ENCODE results near the gene FLNB.

Gene FLNB

DNA sequence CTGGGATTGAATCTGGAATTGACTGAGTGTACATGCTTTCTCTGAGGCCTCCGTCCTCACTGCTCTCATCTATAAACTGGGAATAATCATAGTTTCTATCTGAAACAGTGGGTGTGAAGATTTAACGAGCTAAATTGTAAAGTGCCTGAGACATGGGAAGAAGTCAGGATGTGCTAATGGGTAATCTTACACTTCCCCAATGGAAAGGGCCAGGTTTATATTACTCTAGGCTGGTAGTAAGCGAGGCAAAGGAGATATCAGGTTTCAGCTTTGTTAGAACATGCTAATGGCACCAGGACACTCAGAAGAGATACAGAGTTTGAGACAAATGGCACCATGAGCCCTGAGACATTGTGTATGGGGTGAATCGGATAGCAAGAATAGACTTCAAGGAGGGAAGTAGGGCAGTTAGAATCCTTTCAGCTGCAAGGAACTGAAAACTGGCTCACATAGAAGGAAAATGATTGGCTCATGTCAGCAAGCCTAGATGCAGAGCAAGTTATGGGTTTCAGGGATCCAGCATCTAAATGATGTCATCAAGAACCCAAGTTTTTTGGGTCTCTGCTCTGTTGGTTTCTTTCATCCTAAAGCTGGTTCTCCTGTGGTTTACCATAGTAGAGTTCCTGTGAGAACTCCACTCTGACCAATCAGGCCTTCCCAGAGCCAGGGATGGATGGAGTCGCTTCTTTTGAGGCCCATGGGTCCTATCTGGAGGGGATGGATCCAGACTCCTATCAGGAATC lies 21.8 kb downstream of the FLNB start:
- no peak for FAIRE-seq
- no peak for DNase-seq (ENCODE audit: low spot score)

DNA sequence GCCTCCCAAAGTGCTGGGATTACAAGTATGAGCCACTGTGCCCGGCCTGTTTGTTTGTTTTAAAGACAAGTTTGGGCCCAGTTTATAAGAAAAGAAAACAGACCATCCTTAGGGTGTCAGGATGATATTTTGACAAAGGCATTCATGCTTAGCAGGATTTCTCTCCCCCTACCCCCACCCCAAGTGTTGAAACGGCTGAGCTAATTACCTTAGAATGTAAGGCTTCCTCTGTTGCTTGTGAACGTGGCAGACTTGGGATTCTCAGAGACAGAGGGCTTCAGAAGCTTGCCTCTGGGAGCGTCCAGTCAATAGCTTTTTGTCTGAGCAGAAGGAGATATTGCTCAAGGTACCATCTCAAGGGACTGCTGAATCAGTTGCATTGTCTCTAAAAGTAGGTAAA lies 24.0 kb downstream of the FLNB start:
- DNase-seq (ENCODE audit: low spot score) (no peak), FAIRE-seq (no peak)

DNA sequence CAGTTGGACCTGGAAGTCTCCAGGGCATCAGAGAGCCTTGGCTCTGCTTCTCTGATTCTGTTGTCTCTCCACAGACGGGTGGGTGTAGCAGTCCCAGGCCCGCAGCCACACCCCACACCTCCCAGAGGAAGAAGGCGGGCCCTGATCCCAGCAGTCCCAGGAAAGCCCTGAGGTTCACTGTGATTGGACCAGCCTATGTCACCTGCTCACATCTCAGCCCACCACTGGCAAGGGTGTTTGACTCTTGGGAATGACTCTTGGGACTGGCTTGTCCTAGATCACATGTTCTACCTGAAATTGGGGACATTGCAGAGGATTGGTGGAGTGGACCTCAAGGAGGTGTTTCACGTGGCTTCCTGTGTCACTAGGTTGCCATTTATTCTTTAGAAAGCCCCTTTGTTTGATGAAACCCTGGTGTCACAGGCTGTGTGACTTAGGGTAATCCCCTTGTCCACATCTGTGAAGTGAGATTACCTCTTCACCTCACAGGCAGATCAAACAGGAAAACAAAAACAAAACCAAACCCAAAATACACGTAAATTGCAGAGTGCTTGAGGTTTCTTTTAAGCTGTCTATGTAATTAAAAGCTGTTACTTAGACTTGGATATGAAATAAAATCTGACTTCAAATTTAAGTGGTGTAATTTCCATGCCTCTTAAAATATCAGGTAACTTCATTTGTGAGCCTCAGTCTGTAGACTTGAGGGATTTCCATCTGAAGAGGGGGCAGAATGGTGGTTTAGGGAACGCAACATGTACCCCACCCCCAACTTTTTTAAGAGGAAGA lies 26.7 kb downstream of the FLNB start:
- DNase-seq (ENCODE audit: low spot score) (no peak), FAIRE-seq (no peak)

DNA sequence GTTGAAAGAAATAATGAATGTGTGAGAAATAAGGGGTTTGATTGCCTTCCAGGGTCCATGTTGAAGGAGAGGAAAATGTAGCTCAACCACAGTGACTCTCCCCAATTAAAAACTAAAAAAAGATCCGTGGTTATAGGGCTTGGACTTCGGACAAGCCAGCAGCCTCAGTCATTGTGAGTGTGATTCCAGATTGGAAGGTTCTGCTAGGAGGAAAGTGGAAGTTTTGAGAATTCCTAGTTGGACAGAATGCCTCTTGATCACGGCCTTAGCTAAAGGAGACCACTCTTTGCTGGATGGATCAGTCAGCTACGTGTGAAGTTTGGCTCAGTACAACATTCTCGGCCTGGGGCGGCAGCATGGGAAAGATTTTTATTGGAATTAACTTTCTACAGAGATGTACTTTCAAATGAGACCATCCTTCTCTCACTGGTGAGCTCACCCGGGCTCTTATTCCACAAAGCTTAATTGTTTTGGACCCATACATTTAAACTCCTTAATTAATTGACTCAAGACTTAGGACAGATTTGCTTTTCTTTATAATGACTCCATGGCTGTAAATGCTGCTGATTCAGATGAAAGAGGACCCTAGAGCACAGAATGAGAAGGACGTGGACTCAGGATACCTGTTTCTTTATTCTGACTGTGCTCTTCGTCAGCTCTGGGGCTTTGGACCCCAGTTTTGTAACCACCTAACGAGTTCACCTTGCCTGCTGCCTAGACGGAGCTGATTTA lies 27.5 kb downstream of the FLNB start:
- FAIRE-seq: no peak
- DNase-seq (ENCODE audit: low spot score): no peak

DNA sequence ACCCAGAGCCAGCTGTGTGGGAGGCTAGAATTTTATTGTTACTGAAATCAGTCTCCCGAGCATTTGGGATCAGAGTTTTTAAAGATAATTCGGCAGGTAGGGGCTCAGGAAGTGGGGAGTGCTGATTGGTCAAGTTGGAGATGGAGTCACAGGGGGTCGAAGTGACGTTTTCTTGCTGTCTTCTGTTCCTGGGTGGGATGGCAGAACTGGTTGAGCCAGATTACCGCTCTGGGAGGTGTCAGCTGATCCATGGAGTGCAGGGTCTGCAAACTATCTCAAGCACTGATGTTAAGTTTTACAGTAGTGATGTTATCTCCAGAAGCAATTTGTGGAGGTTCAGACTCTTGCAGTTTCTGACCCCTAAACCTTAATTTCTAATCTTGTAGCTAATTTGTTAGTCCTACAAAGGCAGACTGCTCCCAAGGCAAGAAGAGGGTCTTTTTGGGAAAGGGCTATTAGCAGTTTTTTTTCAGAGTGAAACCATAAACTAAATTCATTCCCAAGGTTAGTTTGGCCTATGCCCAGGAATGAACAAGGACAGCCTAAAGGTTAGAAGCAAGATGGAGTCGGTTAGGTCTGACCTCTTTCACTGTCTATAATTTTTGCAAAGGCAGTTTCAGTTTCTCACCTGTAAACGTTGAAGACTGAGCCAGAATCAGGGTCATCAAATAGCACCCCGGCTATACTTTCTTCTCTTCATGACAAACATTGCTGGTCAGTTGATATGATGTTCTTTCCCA lies 28.2 kb downstream of the FLNB start:
- DNase-seq (ENCODE audit: low spot score): no peak
- FAIRE-seq: no peak

DNA sequence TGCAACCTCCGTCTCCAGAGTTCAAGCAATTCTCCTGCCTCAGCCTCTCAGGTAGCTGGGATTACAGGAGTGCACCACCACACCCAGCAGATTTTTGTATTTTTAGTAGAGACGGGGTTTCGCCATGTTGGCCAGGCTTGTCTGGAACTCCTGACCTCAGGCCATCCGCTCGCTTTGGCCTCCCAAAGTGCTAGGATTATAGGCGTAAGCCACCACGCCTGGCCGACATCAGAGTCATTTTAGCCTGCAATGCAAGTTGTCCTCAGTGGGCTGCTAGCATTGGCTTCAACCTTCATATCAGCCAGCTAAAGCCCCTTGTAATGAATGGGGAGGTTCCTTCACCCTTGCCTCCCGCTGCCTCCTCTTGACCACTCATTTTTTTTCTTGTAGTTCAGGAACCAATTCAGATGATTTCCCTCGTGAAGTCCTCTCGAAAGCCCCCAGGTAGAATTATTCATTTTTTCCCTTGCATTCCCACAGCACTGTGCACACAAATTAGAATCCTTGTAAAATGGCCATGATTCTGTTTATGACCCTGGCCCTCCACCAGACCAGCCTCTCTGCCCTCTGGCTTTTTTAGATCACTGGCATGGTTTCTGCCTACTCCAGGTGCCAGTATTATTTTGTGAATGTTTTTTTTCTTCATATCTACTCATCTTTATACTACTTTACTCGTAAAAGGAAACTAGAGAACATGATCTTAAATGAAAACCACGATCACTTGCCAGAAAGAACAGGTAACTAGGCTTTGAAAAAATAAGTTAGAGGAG lies 29.1 kb downstream of the FLNB start:
- DNase-seq (ENCODE audit: low spot score) (no peak), FAIRE-seq (no peak)

DNA sequence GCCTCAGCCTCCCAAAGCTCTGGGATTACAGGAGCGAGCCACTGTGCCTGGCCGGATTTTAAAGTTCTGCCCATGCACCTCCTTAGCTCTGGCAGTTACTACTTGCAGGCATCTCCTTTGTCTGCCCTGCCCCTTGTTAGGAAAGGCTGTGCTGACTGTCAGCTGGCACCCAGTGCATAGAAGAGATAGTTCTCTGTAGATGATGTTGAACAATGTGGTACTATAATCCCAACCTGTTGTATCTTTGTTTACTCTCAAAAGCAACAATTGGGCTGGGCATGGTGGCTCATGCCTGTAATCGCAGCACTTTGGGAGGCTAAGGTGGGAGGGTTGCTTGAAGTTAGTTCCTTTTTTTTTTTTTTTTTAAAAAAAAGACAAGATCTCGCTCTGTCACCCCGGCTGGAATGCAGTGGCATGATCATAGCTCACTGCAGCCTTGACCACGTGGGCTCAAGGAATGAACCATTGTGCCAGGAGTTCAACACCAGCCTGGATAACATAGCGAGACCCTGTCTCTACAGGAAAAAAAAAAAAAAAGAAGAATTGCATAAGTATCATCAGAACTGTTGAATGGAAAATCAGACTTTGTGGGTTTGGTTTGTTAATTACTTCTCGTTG lies 30.6 kb downstream of the FLNB start:
- DNase-seq (ENCODE audit: low spot score) (no peak), FAIRE-seq (no peak)

DNA sequence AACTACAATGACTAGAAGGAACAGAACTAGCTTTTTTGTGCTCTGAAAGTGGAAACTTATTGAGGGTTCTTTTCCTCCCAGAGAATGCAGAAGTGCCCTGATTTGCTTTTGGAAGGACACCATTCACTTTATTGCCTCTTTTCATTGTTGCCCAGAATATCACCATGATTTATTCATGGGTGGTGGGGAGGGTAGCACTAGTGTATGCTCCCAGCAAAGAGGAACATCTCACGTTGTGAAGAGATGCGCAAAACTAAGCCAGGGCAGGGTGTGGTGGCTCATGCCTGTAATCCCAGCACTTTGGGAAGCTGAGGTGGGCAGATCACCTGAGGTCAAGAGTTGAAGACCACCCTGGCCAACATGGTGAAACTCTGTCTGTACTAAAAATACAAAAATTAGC lies 31.4 kb downstream of the FLNB start:
- FAIRE-seq: no peak

DNA sequence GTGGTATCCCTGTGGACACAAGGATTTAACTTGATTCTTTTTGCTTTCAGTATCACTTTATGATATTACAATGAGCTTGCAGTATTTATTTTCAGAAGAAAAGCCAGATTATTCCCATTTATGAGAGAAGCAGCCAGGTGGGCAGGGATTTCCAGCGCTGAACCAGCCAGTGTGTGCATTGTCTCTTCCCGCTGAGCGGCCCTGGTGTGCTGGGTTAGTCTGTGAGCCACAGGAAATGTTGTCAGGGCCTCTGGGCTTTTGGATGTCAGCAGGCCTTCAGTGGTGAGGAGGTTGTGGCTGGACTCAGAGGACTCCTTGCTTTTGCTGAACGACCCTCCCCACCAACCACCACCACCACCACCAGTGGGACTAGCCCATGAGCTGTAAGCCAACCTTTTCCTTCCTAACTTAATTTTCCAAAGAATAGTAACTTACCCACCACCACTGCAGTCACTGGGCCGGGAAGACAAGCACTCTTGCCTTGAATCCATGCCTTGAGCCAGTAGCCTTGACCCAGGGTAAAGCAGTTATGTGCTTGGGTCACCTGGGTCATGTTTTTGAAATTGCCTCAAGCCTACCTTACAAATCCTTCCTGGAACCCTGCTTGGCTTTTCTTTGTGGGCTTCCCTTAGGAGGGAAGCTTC lies 33.1 kb downstream of the FLNB start:
- no peak for FAIRE-seq

More for the DNA sequence above, 31.4 kb downstream of the FLNB start:
- DNase-seq (ENCODE audit: low spot score): no peak

DNA sequence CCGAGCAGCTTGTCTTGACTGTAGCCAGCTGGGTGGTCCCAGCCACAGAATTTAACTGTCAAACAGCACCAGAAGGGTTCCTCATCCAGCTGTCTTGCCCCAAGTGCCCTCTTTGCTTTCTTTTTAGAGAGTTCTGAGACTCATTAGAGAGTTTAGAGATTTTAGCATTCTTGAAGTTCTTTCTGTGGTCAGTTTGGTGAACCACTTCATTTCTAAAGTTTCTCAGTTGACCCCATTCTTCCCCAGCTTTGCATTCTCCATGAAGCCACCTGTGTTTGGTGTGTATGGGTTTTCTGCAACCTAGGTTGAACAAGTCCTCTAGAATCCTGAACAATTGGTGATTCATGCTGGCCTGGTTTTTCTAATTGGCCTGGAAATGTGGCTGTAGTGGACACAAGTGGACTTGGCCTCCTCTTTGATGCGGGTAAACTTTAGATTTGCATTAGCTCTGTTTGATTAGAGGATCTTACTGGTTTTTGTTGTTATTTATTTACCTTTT lies 33.7 kb downstream of the FLNB start:
- DNase-seq (ENCODE audit: low spot score) (peak; percentile 75), FAIRE-seq (no peak)

More for the DNA sequence above, 33.1 kb downstream of the FLNB start:
- DNase-seq (ENCODE audit: low spot score): no peak

DNA sequence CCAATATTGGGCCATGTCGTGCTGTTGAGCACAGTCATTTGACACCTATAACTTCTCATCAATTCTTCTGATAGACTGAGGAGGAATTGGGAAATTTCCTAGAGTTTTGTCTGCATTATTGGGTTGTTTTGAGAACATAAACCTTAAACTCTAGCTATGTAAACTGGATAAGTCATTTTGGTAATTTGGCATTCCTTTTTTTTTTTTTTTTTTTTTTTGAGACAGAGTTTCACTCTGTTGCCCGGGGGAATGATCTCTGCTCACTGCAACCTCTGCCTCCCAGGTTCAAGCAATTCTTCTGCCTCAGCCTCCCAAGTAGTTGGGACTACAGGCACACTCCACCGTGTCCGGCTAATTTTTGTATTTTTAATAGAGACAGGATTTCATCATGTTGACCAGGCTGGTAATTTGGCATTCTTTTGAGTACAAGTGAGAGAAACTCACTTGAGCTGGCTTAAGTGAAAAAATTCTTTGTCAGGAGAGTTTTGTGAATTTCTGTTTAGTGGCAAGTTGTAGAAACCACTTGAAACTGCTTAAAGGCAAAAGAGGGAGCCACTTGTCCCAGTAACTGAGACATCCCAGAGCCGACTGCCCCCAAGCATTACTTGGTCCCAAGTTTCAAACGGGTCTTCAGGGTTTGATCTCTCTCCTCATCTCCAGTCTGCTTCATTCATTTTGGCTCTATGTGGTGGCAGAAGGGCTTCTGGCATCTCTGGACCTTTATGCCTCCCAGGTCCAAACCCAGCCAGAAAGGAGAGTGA lies 34.9 kb downstream of the FLNB start:
- no peak for DNase-seq (ENCODE audit: low spot score)
- FAIRE-seq: no peak

DNA sequence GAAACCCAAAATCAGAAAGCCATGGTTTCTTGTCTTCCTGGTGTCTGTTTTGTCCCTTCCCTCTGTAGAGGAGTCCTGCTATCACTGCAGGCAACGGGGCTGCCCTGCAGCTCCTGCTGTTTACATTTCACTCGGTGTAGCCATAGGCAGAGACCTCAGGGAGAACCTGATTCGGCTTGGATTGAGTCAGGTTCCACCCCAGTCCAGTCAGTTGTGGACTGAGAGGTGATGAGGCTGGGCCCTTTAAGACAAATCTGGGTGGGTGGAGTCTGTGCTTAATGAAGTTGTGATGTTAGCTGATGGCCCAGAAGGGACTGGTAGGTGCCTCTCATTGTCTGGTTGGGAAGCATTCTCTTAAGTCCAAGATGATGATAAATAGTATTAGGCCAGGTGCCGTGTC lies 35.7 kb downstream of the FLNB start:
- FAIRE-seq: no peak
- DNase-seq (ENCODE audit: low spot score): no peak

DNA sequence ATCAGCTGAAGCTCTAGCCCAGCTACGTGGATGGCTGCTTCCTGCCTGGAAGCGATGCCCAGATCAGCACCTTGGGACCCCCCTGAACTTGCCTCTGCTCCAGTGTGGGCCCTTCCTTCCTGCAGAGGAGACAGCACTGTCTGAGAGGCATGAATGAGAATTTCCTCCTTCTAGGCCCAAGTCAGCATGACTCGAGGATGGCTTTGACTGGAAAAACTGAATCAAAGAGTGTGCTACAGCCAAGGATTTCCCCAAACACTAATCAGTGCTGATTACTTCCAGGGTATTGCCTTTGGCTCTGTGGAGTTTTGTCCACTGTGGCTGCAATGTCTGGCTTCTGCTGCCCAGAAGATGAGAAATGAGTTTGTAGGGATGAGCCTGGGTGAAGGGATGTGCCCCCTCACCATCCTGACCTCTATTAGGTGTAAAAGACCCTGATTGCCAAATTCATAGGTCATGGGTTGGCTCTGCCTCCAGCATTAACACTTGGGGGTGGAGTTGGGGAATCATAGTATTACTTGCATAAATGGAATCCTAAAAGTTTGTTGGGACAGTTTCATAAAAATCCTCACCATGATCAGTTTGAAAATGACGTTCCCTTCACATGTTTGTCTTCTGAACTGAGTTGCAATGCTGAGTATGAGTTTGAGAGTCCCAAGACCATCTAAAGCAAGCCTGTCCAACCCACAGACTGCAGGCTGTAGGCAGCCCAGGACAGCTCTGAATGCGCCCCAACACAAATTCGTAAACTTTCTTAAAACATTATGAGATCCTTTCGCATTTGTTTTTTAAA lies 36.7 kb downstream of the FLNB start:
- no peak for DNase-seq (ENCODE audit: low spot score)
- no peak for FAIRE-seq

DNA sequence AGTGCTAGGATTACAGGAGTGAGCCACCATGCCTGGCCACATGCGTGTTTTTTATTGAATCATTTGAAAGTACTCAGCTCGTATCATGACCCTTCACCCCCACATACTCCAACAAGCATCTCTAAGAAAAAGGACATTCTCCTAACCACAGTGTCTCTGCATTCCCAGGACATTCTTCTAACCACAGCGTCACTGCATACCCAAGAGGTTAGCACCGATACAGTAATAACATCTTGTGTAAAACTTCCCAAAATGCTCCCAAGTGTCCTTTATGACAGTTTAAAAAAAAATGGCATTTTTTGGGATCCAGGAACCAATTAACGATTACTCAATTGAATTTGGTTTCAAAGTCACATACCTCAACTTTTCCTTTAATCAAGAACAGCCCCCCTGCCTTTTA lies 39.6 kb downstream of the FLNB start:
- DNase-seq (ENCODE audit: low spot score) (peak; percentile 63), FAIRE-seq (no peak)

DNA sequence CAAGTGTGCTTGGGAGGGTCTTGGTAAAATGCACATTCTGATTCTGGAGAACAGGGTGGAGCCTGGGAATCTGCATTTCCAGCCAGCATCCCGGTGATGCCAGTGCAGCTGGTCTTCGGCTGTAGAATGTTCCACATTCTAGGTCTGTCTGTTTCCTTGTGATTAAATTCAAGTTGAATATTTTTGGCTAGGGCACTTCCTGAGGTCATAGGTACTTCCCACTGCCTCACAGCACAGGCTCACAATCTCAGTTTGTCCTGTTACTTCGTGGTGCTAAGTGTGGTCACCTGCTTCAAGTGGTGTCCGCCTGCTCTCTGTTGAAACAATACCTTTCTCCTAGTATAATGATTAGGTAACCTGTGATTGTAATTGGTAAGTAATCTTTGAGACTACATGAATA lies 40.1 kb downstream of the FLNB start:
- DNase-seq (ENCODE audit: low spot score) (no peak), FAIRE-seq (no peak)

DNA sequence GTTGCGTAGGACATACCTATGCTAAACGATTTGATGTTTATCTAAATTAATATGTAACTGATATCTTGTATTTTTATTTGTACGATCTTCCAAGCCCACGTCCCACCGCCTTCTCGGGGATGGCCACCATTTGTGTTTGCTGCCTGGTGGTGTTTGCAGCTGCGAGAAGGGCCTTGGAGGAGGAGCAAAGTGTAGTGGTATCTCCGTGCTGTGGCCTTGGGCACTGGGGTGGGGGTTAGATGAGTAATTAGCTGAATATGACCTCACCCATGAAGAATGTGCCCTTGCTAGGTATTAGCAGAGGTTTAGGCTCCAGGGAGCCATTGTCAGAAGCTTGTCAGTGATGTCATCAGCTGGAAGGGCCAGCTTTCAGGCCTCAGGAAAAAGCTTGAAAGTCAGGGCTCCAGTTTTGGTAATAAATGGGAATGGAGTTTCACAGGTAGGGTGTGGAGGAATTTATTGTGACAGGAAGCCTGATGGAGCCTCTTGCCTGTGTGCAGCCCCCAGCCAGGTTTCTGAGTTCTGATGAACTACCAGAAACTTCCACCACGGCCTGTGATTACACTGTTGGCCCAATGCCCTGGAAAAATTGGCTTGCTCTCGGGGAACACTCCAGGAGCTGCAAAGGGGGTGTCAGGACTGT lies 41.0 kb downstream of the FLNB start:
- peak; percentile 89 for DNase-seq (ENCODE audit: low spot score)

DNA sequence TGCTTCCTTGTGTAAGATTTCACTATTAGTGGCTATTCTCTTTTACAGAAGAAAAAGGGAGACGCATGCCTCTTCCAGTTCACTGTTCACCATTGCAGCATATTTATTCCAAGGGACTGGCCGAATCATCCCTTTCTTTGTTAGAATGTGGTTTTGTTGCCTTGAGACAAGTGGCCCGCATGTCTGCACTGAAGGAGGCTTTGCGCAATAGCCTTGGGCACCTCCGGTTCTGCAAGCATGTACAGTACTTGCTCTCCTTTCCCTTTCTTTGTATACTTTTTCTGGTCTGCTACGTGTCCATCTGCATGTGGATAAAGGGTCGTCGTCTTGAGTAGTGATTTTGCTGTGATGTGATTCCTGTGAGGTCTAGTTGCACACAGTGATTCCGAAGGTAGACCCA lies 43.0 kb downstream of the FLNB start:
- no peak for FAIRE-seq
- no peak for DNase-seq (ENCODE audit: low spot score)

More for the DNA sequence above, 41.0 kb downstream of the FLNB start:
- peak; percentile 50 for FAIRE-seq
